ENCODE data around the gene CD24. TPM values are rescaled to one million over a fixed set of nuclear protein-coding genes. Genes with fewer than 3 reads are reported as not detected.
"Not testable (repeated sequence)": the region's sequence is repeated elsewhere in the genome, so short reads cannot be mapped to it uniquely, and the experiment has no call there.

The CD24 gene
- total RNA-seq, 1 donor from 2014 or later = 1,434 TPM

- FAIRE-seq = not testable (repeated sequence)
Observed at GRCh38 chr6:106970769-106971168, 3.8 kb downstream of the CD24 start.

DNA sequence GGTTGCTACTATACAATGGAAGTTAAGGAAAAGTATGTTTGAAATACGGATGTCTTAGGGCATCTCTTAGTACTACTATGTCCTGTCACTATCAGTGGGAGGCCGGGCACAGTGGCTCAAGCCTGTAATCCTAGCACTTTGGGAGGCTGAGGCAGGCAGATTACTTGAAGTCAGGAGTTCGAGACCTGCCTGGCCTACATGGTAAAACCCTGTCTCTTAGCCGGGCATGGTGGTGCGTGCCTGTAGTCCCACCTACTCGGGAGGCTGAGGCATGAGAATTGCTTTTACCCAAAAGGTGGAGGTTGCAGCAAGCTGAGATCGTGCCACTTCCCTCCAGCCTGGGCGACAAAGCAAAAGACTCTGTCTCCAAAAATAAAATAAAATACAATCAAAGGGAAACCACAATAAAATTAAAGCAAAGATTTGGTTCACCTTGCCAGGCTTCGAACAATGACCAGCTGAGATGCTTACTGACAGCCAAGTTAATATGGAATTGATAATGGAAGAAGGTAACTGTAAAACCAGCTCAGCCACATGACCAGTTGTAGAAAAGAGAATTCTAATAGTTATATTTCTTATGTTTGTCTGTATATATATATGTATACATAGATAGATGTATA lies 6.5 kb downstream of the CD24 start:
- FAIRE-seq (no peak), DNase-seq (ENCODE audit: low spot score in 2 of 2) (no peak)

More at GRCh38 chr6:106970769-106971168, 3.8 kb downstream of the CD24 start:
- not testable (repeated sequence) for DNase-seq (ENCODE audit: low spot score in 2 of 2)

DNA sequence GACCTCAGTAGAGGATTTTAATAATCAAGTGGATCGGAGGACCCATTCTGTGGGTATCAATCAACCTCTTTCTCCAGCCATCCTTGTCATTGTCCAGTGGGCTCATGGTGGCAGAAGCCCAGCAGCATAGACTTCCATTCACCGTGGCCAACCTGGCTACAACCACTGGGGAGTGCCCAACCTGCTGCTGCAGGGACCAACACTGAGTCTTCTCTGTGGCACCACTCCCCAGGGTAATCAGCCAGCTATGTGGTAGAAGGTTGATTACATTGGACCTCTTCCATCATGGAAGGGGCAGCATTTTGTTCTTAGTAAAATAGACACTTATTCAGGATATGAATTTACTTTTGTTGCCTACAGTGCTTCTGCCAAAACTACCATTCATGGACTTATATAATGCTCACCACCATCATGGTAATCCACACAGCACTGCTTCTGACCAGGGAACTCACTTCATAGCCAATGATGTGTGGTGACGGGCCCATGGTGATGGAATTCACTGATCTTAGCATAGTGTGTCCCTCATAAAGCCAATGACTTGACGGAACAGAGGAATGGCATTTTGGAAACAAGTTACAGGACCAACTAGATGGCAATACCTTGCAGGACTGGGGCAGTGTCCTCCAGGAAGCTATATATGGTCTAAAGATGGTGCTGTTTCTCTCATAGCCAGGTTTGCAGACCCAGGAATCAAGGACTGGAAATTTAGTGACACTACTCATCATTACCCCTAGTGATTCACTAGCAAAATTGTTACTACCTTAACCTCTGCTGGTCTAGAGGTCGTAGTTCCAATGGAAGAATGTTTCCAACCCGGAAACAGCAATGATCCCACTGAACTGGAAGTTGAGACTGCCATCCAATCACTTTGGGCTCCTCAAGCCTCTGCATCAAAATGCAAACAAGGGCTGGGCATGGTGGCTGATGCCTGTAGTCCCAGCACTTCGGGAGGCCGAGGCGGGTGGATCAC lies 7.6 kb downstream of the CD24 start:
- DNase-seq (ENCODE audit: low spot score in 2 of 2) (no peak), FAIRE-seq (no peak)

GRCh38 chr6:106966229-106966628 lies 8.3 kb downstream of the CD24 start:
- no peak for FAIRE-seq
- no peak for DNase-seq (ENCODE audit: low spot score in 2 of 2)

- FAIRE-seq (no peak), DNase-seq (ENCODE audit: low spot score in 2 of 2) (no peak)
Observed at GRCh38 chr6:106964954-106965353, 9.6 kb downstream of the CD24 start.

DNA sequence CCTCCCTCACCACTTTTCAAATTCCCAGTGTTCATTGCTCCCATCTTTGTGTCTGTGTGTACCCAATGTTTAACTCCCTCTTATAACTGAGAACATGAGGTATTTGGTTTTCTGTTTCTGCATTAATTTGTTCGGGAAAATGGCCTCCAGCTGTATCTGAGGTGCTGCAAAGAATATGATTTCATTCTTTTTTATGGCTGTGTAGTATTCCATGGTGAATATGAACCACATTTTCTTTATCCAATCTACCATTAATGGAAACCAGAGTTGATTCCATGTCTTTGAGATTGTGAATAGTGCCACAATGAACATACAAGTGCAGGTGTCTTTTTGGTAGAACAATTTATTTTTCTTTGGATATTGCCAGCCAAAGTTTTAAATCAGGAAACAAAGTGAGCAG lies 10.4 kb downstream of the CD24 start:
- FAIRE-seq (no peak), DNase-seq (ENCODE audit: low spot score in 2 of 2) (no peak)

GRCh38 chr6:106963544-106963943 lies 11.0 kb downstream of the CD24 start:
- DNase-seq (ENCODE audit: low spot score in 2 of 2) (no peak), FAIRE-seq (no peak)

- DNase-seq (ENCODE audit: low spot score in 2 of 2) = no peak
- no peak for FAIRE-seq
Observed at GRCh38 chr6:106961801-106962200, 12.7 kb downstream of the CD24 start.

DNA sequence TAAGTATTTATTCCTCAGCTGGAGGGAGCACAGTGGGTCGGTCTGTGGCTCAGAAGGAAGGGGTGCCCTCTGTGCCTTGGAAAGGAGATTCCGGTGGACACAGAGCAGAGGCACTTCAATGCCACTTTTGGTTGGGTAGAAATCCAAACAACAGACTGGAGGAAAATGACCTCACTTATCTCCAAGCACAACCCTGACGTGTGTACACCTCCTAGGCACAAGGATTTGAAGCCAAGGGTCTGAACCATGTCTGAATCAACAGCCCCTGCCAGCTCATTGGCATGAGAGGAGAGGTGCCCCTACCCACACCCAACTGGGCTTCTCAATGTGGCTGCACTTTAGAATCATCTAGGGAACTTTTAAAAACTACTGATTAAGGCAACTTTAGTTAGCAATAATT lies 13.4 kb downstream of the CD24 start:
- FAIRE-seq (no peak), DNase-seq (ENCODE audit: low spot score in 2 of 2) (no peak)

- DNase-seq (ENCODE audit: low spot score in 2 of 2) (no peak), FAIRE-seq (no peak)
Observed at GRCh38 chr6:106959985-106960384, 14.5 kb downstream of the CD24 start.

DNA sequence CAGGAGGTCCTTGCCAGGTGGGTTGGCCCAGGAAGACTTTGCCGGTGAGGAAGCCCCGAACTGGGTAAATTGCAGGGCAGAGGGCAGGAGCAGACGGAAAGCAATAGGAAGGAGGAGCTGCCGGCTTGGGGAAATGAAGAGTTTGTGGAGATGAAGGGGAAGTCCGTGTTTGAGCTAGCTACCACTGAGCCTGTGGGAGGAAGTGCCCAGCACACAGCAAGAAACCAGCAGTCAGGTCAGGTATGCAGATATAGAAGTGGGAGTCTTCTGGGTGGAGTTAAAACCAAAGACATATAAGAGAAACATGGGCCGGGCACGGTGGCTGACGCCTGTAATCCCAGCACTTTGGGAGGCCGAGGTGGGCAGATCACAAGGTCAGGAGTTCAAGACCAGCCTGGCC lies 34.7 kb downstream of the CD24 start:
- no peak for DNase-seq (ENCODE audit: low spot score in 2 of 2)
- no peak for FAIRE-seq

DNA sequence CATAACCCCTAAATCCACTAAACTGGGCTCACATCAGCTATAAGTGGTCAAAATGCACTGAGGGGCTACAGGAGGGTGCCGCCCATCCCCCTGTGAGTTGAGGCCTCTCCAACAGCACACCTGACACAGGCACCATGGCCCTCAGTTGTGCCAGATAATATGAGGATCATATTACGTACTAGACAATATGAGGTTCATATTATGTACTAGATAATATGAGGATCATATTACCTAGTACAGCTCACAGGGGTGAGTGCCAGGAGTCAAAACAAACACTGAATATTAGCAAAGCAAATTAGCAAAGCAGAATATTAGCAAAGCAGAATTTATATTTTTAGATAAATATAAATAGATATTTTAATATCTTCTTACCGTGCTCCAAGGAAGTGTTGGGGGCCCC lies 35.3 kb downstream of the CD24 start:
- FAIRE-seq (no peak), DNase-seq (ENCODE audit: low spot score in 2 of 2) (no peak)

GRCh38 chr6:106927531-106928398 lies 46.8 kb downstream of the CD24 start:
- no peak for FAIRE-seq
- no peak for DNase-seq (ENCODE audit: low spot score in 2 of 2)

DNA sequence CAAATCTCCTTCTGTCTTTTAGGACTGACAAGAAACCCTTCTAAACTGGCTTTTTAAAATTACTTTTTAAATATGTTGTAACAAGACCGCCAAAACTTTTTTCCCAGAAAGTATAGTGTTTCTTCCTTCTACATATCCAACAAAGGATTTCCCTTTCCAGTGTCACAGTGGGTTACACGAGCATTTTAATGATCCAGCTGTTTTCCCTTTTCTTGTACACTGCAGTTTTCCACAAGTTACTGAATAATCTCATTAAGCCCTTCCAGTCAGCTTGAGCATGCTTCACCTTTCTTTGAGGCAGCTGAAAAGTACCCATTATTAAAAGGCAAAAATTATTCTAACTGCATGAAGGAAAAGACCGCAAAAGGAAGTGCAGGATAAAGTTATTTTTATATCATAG lies 48.6 kb downstream of the CD24 start:
- FAIRE-seq (no peak), DNase-seq (ENCODE audit: low spot score in 2 of 2) (no peak)

DNA sequence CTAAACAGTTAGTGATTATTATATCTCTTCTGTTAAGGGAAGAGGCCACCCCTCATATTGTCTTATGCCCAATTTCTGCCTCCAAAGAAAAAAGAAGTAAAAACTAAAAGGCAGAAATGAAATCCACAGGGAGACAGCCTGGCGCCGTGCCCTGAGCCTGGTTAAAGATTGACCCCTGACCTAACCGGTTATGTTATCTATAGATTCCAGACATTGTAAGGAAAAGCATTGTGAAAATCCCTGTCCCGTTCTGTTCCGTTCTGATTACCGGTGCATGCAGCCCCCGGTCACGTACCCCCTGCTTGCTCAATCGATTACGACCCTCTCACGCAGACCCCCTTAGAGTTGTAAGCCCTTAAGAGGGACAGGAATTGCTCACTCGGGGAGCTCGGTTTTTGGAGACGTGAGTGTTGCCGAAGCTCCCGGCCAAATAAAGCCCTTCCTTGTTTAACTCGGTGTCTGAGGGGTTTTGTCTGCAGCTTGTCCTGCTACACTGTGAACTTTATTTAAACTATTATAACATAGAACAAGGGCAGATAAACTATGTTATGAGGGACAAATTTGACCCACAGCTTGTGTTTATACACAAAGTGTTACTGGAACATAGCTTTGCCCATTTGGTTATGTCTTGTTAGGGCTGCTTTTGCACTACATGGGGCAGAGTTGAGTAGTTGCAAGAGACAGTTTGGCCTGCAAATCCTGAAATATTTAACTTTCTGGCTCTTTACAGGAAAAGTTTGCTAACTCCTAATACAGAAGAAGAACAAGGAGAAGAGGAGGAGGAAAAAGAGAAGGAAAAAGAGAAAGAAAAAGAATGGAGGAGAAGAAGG lies 49.6 kb downstream of the CD24 start:
- FAIRE-seq = no peak

DNA sequence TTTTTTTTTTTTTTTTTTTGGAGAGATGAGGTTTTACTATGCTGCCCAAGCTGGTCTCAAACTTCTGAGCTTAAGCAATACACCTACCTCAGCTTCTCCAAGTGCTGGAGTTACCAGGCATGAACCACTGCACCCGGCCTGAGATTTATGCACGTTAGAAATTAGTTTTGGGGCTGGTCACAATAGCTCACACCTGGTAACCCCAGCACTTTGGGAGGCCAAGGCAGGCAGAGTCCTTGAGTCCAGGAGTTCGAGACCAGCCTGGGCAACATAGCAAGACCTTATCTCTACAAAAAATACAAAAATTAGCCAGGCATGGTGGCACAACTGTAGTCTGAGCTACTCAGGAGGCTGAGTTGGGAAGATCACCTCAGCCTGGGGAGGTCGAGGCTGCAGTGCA lies 51.9 kb downstream of the CD24 start:
- DNase-seq (ENCODE audit: low spot score in 2 of 2) = no peak

More for the DNA sequence above, 49.6 kb downstream of the CD24 start:
- DNase-seq (ENCODE audit: low spot score in 2 of 2) = no peak

More for the DNA sequence above, 51.9 kb downstream of the CD24 start:
- FAIRE-seq = no peak

All from frontal cortex (tissue), 4 donors.